GM19193 (cell line): ENCODE results near the gene NDUFB7.

Experiments
- POLR2A ChIP-seq: IDR thresholded peaks from 4 replicates; pipeline ENCODE4 v1.6.1; 2011; ENCODE audit not compliant: insufficient read depth, insufficient read length; ENCODE audit errors: extremely low read depth

NDUFB7 gene

DNA sequence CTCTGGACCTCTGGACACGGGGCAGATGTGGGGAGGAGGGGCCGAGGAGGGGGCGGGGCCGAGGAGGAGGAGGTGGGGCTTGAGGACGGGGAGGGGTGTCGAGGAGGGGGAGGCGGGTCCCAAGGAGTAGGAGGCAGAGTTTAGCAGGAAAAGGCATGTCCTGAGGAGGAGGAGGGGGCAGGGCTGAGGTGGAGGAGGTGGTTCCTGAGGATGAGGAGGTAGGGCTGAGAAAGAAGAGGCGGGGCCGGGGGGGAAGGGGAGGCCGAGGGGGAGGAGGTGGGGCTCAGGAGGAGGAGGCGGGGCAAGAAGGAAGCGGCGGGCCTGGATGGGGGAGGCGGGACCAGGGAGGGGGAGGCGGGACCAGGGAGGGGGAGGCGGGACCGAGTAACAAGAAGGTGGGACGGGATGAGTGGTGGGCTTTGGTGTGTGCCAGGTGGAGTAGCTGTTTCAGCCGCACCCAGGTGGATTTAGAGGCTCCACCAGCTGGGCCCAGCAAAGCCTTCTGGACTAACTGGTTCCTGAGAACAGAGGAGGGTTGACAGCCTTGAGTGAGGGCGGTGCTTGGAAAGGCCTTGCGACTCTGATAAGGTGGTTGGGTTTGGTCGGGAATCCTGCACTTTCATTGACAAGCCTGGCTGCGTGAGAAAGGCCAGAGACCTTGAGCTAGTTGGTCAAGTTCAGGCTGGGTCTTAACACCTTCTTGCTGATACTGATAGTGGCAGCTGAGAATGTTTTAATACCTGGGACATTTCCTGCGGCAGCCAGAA is 34.8 kb downstream of the NDUFB7 start:
- no peak for TF ChIP-seq POLR2A

DNA sequence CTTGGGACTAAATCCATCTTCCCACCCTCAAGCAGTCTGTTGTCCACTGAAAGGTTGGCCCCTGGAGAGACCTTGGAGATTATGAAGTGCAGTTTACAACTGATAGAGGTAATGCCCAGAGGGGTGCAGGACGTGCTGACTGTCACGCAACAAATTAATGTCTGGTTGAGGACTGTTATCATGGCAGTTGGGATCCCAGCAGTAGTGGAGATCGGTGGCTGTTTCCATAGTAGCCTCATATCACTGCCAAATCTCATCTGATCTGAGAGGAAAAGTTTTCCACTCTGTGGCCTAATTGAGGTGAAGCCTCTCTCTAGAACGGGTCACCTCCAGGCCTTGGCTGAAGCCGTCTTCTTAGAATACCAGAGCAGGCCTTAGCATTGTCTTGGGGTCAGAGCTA is 38.4 kb downstream of the NDUFB7 start:
- no peak for TF ChIP-seq POLR2A

DNA sequence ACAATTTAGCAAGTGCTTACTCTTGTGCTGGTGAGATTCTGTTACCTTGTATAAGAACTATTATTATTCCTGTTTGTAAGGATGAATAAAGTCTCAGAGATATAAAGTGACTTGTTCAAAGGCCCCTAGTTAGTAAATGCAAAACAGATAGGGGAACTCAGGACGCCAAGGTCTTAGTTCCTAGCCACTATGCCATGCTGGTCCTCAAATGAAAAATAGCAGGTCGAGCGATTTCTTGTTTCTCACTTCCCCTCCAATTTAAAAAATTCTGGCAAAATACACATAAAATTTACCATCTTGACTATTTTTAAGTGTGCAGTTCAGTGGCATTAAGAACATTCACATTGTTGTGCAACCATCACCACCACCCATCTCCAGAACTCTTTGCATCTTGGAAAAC is 41.4 kb downstream of the NDUFB7 start:
- no peak for TF ChIP-seq POLR2A

DNA sequence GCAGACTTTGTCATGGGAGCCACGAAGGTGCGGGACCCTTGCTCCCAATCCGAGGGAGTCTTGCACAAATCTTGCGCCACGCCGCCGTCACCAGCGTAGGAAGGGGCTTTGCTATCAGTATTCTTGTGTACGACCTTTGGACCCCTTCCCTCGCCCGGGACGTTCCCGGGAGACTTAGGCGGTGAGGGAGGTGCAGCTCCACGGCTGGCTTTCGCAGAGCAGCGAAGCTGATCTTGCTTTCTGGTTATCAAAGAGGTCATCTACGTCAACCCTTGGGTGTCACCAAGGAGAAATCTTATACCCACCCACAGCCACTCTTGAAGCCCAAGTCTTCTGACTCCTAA is 41.9 kb downstream of the NDUFB7 start:
- TF ChIP-seq POLR2A: no peak

DNA sequence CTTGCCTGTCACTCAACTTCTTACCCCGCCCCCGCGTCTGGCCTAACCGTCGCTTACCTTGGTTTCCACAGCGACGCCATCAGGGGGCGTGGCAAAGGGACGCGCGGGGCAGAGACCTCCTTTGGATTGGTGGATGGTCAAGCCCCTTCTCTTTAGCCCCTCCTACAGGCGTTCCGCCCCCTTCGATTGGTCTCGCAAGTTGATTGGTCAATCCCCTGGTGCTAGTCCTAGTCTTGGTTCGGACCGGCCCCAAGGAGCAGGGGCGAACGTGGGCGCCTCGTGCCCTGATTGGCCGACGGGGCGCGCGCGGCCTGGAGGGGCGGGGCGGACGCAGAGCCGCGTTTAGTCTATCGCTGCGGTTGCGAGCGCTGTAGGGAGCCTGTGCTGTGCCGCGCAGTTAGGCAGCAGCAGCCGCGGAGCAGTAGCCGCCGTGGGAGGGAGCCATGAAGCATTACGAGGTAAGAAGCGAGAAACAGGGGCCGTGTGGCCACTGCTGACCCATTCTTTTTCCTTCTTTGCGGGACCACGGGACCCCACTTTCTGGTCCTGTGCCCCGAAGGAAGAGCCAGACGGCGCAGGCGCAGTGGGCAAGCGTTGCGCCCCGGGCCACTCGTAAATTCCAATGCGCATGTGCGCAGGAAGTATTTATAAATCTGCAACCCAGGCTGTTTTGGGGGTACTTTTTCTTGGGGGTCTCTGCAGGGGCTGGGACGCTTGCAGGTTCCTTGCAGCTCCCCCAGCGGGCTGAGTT is 42.4 kb downstream of the NDUFB7 start, which contains the start of gene TECR:
Gene TECR, plus strand, starts transcription at position 341 of the 751 bp plus-strand sequence. Its CDS starts 103 bp downstream, at position 444.
- peak; percentile 97 for TF ChIP-seq POLR2A

DNA sequence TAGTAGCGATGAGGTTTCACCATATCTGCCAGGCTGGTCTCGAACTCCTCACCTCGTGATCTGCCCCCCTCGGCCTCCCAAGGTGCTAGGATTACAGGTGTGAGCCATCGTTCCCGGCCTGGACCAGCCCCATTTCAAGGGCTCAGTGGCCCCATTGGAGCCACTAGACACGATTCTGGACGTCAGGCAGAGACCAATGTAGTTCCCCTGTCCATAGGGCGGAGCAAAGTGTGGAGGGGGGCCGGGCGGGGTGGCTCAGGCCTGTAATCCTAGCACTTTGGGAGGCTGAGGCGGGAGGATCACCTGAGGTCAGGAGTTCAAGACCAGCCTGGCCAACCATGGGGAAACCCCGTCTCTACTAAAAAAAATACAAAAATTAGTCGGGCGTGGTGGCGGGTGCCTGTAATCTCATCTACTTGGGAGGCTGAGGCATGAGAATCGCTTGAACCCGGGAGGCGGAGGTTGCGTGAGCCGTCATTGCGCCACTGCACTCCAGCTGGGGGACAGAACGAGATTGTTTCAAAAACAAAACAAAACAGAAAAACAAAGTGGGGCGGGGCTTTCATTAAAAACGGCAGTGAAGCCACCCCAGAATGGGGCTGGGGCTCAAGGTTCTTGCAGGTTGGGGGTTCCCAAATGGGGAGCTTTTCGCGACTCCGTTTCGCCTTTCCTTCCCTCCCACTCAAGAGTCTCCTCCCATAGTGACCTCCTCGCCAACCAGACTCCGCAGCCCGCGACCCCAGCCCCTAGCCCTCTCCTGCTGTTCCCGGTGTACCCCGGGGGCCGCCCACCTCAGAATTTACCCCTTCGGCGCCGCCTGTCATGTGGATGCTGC is 43.2 kb downstream of the NDUFB7 start:
- no peak for TF ChIP-seq POLR2A

DNA sequence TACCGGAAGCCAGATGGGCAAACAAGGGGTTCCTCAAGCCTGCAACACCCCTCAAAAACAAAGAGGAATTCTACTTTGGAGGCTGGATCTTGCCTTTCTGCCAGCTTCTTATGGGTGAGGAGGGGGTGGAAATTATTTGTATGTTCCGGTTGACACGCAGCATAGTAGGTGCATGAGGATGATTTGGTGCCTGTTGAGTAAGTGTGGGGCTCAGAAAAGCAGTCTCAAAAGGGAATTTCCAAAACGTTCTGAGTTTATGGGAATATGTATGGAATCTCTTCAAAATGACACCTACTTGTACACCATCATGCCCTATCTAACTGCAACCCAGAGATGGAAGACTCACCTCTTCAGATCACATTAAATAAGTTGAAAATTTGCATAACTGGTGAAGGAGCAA is 45.4 kb downstream of the NDUFB7 start:
- no peak for TF ChIP-seq POLR2A

DNA sequence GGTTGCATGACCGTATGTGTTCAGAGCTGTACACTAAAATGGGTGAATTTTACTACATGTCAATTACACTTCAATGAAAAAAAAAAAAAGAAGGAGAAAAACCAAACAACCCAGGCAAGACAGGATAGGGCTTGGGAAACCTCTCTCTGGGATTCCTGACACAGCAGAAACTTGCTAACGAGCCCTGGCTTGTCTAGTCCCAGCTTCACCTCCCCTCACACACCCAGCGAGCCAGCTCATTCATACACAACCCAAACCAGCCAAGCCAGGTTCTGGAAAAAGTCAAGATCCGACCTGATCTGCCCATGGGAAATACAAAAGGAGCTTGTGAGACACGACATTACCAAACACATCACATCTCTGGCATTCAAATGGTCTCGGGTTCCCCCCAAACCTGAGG is 46.1 kb downstream of the NDUFB7 start:
- no peak for TF ChIP-seq POLR2A

DNA sequence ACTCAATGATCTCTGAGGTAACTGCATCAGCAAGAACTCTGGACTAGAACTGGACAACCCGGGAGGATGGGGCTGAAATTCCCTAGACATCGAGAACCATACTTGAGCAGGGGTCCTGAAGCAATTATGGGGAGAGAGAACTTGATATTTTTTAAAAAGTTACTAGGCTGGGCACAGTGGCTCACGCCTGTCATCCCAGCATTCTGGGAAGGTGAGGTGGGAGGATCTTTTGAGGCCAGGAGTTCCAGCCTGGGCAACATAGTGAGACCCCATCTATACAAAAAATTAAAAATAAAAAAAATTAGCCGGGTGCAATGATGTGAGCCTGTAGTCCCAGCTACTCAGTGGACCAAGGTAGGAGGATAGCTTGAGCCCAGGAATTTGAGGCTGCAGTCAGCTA is 51.3 kb downstream of the NDUFB7 start:
- no peak for TF ChIP-seq POLR2A

DNA sequence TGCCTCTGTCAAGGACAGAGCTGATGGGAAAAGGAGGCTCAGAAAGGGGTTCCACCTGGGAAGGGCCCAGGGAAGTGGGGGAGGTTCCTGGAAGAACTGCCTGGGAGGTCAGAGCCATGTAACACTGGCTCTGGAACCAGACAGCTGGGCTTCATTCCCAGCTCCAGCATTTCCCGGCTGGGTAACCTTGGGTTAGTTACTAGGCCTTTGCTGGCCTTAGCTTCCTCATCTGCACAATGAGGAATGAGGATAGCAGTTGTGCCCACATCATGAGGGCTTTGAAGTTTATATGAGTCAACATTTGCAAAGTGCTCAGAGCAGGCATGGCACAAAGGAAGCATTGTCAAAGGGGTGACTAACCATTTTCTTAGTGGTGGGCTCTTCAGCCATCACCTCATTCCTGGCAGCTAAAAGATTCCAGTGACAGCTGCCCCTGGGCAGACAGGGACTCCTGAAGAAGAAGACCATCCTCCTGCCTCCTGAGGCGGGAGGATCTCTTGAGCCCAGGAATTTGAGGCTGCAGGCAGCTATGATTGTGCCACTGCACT is 51.9 kb downstream of the NDUFB7 start:
- TF ChIP-seq POLR2A: no peak

DNA sequence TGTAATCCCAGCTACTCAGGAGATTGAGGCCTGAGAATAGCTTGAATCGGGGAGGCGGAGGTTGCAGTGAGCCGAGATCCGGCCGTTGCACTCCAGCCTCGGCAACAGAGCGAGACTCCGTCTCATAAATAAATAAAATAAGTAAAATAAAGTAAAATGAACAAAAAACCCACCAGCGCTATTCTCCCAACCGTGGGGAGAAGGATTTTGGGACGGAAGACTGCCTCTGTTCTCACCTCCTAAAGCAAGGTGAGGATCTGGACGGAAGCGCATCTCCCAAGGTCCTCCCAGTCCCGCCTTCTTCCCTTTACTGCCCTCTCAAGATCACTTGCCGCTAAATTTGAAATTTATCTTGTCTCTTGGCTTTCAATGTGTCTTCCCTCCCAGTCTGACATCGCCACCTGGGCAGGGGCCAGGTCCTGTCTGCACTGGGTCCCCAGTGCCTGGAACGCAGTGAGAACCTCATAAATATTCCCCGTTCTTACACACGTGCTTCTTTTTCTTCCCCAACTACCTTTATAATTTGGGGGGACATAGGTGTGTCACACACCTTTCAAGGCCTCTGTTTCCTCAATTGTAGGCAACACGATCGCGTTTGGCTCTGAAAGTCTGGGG is 52.5 kb downstream of the NDUFB7 start:
- TF ChIP-seq POLR2A: no peak

DNA sequence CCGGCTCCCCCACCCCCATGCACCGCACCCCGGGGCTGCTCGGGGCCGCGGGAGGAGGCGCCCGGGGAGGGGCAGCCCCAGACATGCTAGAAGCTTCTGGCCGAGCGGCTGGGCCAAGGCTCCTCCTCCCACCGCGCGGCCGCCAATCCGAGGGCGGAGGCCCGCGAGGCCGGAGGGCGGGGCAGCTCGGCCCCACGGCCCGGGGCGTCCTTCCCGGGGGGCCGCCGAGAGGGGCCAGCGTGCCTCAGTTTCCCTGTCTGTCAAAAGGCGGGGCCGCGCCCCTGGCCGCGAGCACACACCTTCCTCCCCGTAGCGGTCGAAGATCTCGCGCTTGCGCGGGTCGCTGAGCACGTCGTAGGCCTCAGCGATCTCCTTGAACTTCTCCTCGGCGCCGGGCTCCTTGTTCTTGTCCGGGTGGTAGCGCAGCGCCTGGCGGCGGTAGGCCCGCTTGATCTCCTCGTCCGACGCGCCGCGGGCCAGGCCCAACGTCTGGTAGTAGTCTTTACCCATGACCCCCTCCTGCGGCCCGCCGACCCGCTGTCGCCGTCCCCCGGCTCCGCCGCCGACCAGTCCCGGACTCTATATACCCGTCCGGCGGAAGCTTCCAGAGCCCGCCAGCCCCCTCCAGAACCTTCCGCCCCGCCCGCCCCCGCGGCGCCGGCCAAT is 53.9 kb downstream of the NDUFB7 start, which contains the start of gene DNAJB1:
Gene DNAJB1, minus strand, starts transcription at position 558 of the 666 bp plus-strand sequence. Its CDS starts 48 bp downstream, at position 510.
- TF ChIP-seq POLR2A: peak; percentile 97

DNA sequence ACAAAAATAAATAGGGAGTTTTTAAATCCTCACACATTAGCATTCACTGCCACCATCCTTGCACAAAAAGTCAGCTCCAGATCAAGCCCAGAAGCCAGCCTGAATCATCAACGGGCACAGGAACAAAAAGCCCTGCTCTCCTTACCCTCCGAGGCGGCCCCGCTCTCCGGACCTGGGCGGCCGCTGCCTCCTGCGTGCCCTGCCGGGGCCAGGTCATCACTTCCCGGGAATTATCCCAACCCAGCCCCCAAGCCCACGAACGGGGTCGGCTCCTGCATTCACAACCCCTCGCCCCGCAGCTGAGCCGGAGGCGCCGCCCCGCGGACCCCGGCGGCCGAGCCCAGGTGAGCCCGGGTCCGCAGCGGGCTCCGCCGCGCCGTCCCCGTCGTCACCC is 54.4 kb downstream of the NDUFB7 start:
- TF ChIP-seq POLR2A: no peak
